Astrocyte (in vitro differentiated cells and primary cell): Measurements from ENCODE around the gene PDK3.

Experiments
- EZH2 ChIP-seq: IDR thresholded peaks from 2 replicates; pipeline ENCODE4 v1.6.1; 2012; ENCODE audit warnings: mild to moderate bottlenecking, low read length, inconsistent platforms; ENCODE audit not compliant: insufficient read depth
- TF ChIP-seq, protein P1 (sequence below): IDR thresholded peaks from 2 replicates; pipeline ENCODE4 v1.5.1; 2011; ENCODE audit warnings: low read depth, mild to moderate bottlenecking, inconsistent platforms, low read length, moderate library complexity; ENCODE audit not compliant: insufficient read depth

DNA sequence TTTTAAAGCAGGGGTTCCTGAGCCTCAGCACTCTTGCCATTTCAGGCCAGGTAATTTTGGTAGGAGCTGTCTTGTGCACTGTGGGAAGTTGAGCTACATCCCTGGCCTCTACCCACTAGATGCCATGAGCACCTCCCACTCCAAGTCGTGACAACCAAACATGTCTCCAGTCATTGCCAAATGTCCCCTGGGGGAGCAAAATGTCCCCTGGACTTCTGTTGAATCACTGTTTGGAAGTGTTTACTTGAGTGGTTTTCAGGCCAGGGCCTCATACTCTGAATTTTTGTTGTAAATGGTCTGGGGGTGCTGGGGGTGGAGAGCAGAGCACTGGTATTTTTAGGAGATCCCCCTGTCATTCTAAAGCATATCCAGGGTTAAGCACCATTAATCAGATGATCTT lies 3.2 kb downstream of the PDK3 start:
- TF ChIP-seq, protein P1, sequence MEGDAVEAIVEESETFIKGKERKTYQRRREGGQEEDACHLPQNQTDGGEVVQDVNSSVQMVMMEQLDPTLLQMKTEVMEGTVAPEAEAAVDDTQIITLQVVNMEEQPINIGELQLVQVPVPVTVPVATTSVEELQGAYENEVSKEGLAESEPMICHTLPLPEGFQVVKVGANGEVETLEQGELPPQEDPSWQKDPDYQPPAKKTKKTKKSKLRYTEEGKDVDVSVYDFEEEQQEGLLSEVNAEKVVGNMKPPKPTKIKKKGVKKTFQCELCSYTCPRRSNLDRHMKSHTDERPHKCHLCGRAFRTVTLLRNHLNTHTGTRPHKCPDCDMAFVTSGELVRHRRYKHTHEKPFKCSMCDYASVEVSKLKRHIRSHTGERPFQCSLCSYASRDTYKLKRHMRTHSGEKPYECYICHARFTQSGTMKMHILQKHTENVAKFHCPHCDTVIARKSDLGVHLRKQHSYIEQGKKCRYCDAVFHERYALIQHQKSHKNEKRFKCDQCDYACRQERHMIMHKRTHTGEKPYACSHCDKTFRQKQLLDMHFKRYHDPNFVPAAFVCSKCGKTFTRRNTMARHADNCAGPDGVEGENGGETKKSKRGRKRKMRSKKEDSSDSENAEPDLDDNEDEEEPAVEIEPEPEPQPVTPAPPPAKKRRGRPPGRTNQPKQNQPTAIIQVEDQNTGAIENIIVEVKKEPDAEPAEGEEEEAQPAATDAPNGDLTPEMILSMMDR: no peak
- no peak for TF ChIP-seq EZH2
